K562 (cell line): ENCODE results near the gene PPM1D. TPM values are rescaled to one million over a fixed set of nuclear protein-coding genes. Genes with fewer than 3 reads are reported as not detected.

Experiments used
- BCL6 ChIP-seq: fragments of 250-450 bp; sonication (Bioruptor Pico); IDR thresholded peaks from 2 replicates; pipeline ENCODE4 v1.4.0; 2020
- BHLHE40 ChIP-seq: IDR thresholded peaks from 2 replicates; pipeline ENCODE4 v1.6.1; 2011; ENCODE audit warnings: low read length, improper control_type of control experiment
- CTBP1 ChIP-seq: fragments of 450-650 bp; IDR thresholded peaks from 2 replicates; pipeline ENCODE4 v1.6.1; 2016; ENCODE audit warnings: borderline replicate concordance
- E2F8 ChIP-seq: fragments of 450-650 bp; IDR thresholded peaks from 2 replicates; pipeline ENCODE4 v1.7.1; 2018; ENCODE audit warnings: mild to moderate bottlenecking, low read depth; ENCODE audit not compliant: partially characterized antibody
- FOXK2 ChIP-seq, 2 experiments: fragments of 450-650 bp; IDR thresholded peaks in 1 of 2; conservative IDR thresholded peaks in 1 of 2; 2 replicates each; pipeline ENCODE4 v1.6.1; 2016; ENCODE audit warnings: low read depth in 2 of 2, mild to moderate bottlenecking in 1 of 2
- FOXM1 ChIP-seq, 2 experiments: fragments of 450-650 bp in 1 of 2; sonication (generic) in 1 of 2; formaldehyde crosslinking in 1 of 2; IDR thresholded peaks; 2 replicates each; pipeline versions ENCODE4 v1.6.1 to v1.9.0; 2017 to 2022; ENCODE audit warnings: low read depth in 2 of 2, mild to moderate bottlenecking in 2 of 2, missing genetic modification reagents in 1 of 2, moderate library complexity in 1 of 2
- GTF2F1 ChIP-seq: IDR thresholded peaks from 2 replicates; pipeline ENCODE4 v1.6.1; 2011; ENCODE audit warnings: low read depth, low read length, improper control_type of control experiment
- HEY1 ChIP-seq: fragments of 250-450 bp; sonication (Bioruptor Pico); IDR thresholded peaks from 2 replicates; pipeline ENCODE4 v1.5.0; 2020; ENCODE audit warnings: mild to moderate bottlenecking, moderate library complexity, borderline replicate concordance
- HNRNPK ChIP-seq: fragments of 200-400 bp; formaldehyde crosslinking; IDR thresholded peaks from one replicate; pipeline ENCODE4 v1.6.1; 2018; ENCODE audit warnings: mild to moderate bottlenecking, low read depth, low read length; ENCODE audit not compliant: poor library complexity, severe bottlenecking
- NCOR1 ChIP-seq: fragments of 450-650 bp; IDR thresholded peaks from 2 replicates; pipeline ENCODE4 v1.6.1; 2016; ENCODE audit warnings: mild to moderate bottlenecking, moderate library complexity
- PRDM10 ChIP-seq: fragments of 450-650 bp; IDR thresholded peaks from 2 replicates; pipeline ENCODE4 v1.6.1; 2018; ENCODE audit not compliant: partially characterized antibody
- RAD51 ChIP-seq: fragments of 450-650 bp; IDR thresholded peaks from 2 replicates; pipeline ENCODE4 v1.7.1; 2016; ENCODE audit warnings: low read depth, mild to moderate bottlenecking, borderline replicate concordance
- SNAPC5 ChIP-seq: fragments of 250-450 bp; sonication (Bioruptor Pico); IDR thresholded peaks from 2 replicates; pipeline ENCODE4 v1.8.0; 2021; ENCODE audit warnings: moderate library complexity, mild to moderate bottlenecking, inconsistent platforms
- SRSF9 ChIP-seq: fragments of 200-400 bp; formaldehyde crosslinking; IDR thresholded peaks from 2 replicates; pipeline ENCODE4 v1.6.1; 2017; ENCODE audit warnings: low read depth, low read length, borderline replicate concordance
- STAT5A ChIP-seq: IDR thresholded peaks from 2 replicates; pipeline ENCODE4 v1.6.1; 2012; ENCODE audit warnings: low read length, inconsistent platforms, borderline replicate concordance
- TAF15 ChIP-seq: fragments of 200-400 bp; formaldehyde crosslinking; IDR thresholded peaks from 2 replicates; pipeline ENCODE4 v1.6.1; 2017; ENCODE audit warnings: mild to moderate bottlenecking, low read depth, low read length, moderate library complexity
- YY1 ChIP-seq, 3 experiments: IDR thresholded peaks; 2 replicates each; pipeline ENCODE4 v1.6.1; 2011; ENCODE audit warnings: low read length in 2 of 3, mild to moderate bottlenecking in 2 of 3, moderate library complexity in 2 of 3, borderline replicate concordance in 1 of 3, control low read depth in 1 of 3, low read depth in 1 of 3; ENCODE audit not compliant: insufficient read depth in 3 of 3, insufficient replicate concordance in 2 of 3, control insufficient read depth in 1 of 3, insufficient read length in 1 of 3; ENCODE audit errors: extremely low read depth in 1 of 3
- ZNF57 ChIP-seq: fragments of 450-650 bp; formaldehyde crosslinking; IDR thresholded peaks from 2 replicates; pipeline ENCODE4 v1.4.0; 2020; ENCODE audit warnings: mild to moderate bottlenecking, moderate library complexity
- polyA plus RNA-seq, 8 experiments: library from polyadenylated mRNA; depleted of rRNA in 4 of 8; stranded (reverse) in 5 of 8; unstranded in 3 of 8; fragments of >200 nt; fragmentation: Nextera tagmentation in 2 of 8; fragmentation: Illumina TruSeq in 1 of 8; extraction: Ambion mirVana in 2 of 8; extraction: Trizol in 1 of 8; gene quantifications; 2 replicates each; pipeline versions ENCODE4 v1.2.1 to v1.2.3, GENCODE V29; 2011 to 2014; ENCODE audit warnings: inconsistent platforms in 1 of 8, missing spikeins in 1 of 8
- total RNA-seq, 7 experiments: library from RNA; depleted of rRNA in 6 of 7; stranded (reverse); fragments of >200 nt in 6 of 7; fragmentation: Illumina TruSeq in 2 of 7; extraction: Trizol in 2 of 7; gene quantifications; 2 replicates each; pipeline versions ENCODE4 v1.2.1 to v1.2.3, GENCODE V29; 2011 to 2021; ENCODE audit warnings: low replicate concordance in 1 of 7

PPM1D gene
- total and polyA plus RNA-seq, 9 of the 15 experiments (the other 6 are each of a cell fraction or from before 2014, with no cell fraction given): 2.1 to 19.0 (median 7.8) TPM

GRCh38 chr17:60599620-60600489 is at the start of gene PPM1D (continued):
- peak; percentile 82 for TF ChIP-seq PRDM10
- TF ChIP-seq HNRNPK: peak; percentile 60
- peak; percentile 90 for TF ChIP-seq CTBP1
- TF ChIP-seq TAF15: no peak
- no peak for TF ChIP-seq RAD51
- TF ChIP-seq ZNF57: no peak
- TF ChIP-seq BCL6 (CRISPR knock-in tag): no peak
- TF ChIP-seq E2F8: peak; percentile 98
- TF ChIP-seq YY1 (IDR thresholded peaks at IDR 0.05; ENCODE audit: borderline replicate concordance in 1 of 3, control insufficient read depth in 1 of 3, extremely low read depth in 1 of 3, insufficient read depth in 3 of 3, insufficient read length in 1 of 3, insufficient replicate concordance in 2 of 3, low read depth in 1 of 3, low read length in 2 of 3): peak in 2 of 3 experiments; percentile 39 to 74
- no peak for TF ChIP-seq FOXM1 (IDR thresholded peaks at IDR 0.05; ENCODE audit: low read depth)
- TF ChIP-seq FOXM1 (CRISPR knock-in tag; IDR thresholded peaks at IDR 0.05; ENCODE audit: low read depth): 0 out of 2 replicates have a peak, but pooled peaks have one; percentile 53
- TF ChIP-seq SRSF9: no peak
- TF ChIP-seq GTF2F1: peak; percentile 68; the same call in 1 of the 2 replicates
- no peak for TF ChIP-seq SNAPC5 (CRISPR knock-in tag)
- no peak for TF ChIP-seq HEY1
- 0 out of 2 replicates have a peak, but pooled peaks have one; percentile 3 for TF ChIP-seq BHLHE40
- TF ChIP-seq STAT5A: no peak
- TF ChIP-seq FOXK2 (conservative IDR thresholded peaks at IDR 0.05 in 1 of 2, IDR thresholded peaks at IDR 0.05 in 1 of 2; ENCODE audit: low read depth in 2 of 2): peak in 1 of 2 experiments; percentile 10; a peak in 2 of 4 replicates
- peak; percentile 38 for TF ChIP-seq NCOR1
